Neural cell (in vitro differentiated cells): ENCODE results near the gene CD81. TPM values are rescaled to one million over a fixed set of nuclear protein-coding genes. Genes with fewer than 3 reads are reported as not detected.

Experiments
- H2AFZ ChIP-seq: fragments of 200-600, 300-800 bp; sonication (generic), shearing (Covaris generic); 2 replicates; pipeline ENCODE4 v1.6.0; 2014; ENCODE audit warnings: low read depth, mild to moderate bottlenecking, antibody characterized with exemption, low read length, moderate library complexity
- H3F3A ChIP-seq: fragments of 200-600 bp; shearing (Covaris generic); 2 replicates; pipeline ENCODE4 v1.6.1; 2016; ENCODE audit warnings: mild to moderate bottlenecking, moderate library complexity, mixed read lengths, antibody characterized with exemption, low read length; ENCODE audit not compliant: insufficient read depth, poor library complexity, severe bottlenecking
- H3K27ac ChIP-seq: fragments of 200-600, 300-800 bp; sonication (generic), shearing (Covaris generic); 2 replicates; pipeline ENCODE4 v1.5.1; 2014; ENCODE audit warnings: mild to moderate bottlenecking, low read length, moderate library complexity
- H3K27me3 ChIP-seq: fragments of 300-800, 200-600 bp; sonication (generic), shearing (Covaris generic); 2 replicates; pipeline ENCODE4 v1.6.0; 2014; ENCODE audit warnings: mild to moderate bottlenecking, low read depth, low read length, moderate library complexity; ENCODE audit not compliant: insufficient read depth
- H3K36me3 ChIP-seq: fragments of 300-800, 200-600 bp; sonication (generic), shearing (Covaris generic); 2 replicates; pipeline ENCODE4 v1.5.1; 2014; ENCODE audit warnings: mild to moderate bottlenecking, antibody characterized with exemption, low read length, moderate library complexity; ENCODE audit not compliant: insufficient read depth
- H3K4me2 ChIP-seq: fragments of 300-800, 200-600 bp; sonication (generic), shearing (Covaris generic); 2 replicates; pipeline ENCODE4 v1.6.0; 2014; ENCODE audit warnings: mild to moderate bottlenecking, low read length
- H3K4me3 ChIP-seq: fragments of 300-800, 200-600 bp; sonication (generic), shearing (Covaris generic); 2 replicates; pipeline ENCODE4 v1.5.1; 2014; ENCODE audit warnings: mild to moderate bottlenecking, low read length, moderate library complexity
- H3K79me2 ChIP-seq: fragments of 200-600 bp; shearing (Covaris generic); replicated peaks from 2 replicates; pipeline ENCODE4 v1.6.0; 2014; ENCODE audit warnings: mild to moderate bottlenecking, low read length, moderate library complexity; ENCODE audit not compliant: insufficient read depth
- H3K9ac ChIP-seq: fragments of 300-800, 200-600 bp; sonication (generic), shearing (Covaris generic); 2 replicates; pipeline ENCODE4 v1.6.1; 2016; ENCODE audit warnings: mild to moderate bottlenecking, low read length, mixed read lengths
- H3K9me2 ChIP-seq: fragments of 200-600 bp; shearing (Covaris generic); 2 replicates; pipeline ENCODE4 v1.6.1; 2016; ENCODE audit warnings: mild to moderate bottlenecking, low read length, mixed read lengths; ENCODE audit not compliant: insufficient read depth
- H3K9me3 ChIP-seq: fragments of 200-600, 300-800 bp; sonication (generic), shearing (Covaris generic); 2 replicates; pipeline ENCODE4 v1.6.1; 2016; ENCODE audit warnings: mild to moderate bottlenecking, mixed run types, low read length, moderate library complexity, mixed read lengths
- H4K20me1 ChIP-seq: fragments of 200-600 bp; shearing (Covaris generic); 2 replicates; pipeline ENCODE4 v1.6.1; 2016; ENCODE audit warnings: mild to moderate bottlenecking, mixed run types; ENCODE audit not compliant: insufficient read depth
- CTCF ChIP-seq: fragments of 450-650 bp; IDR thresholded peaks from 2 replicates; pipeline ENCODE4 v1.5.1; 2014; ENCODE audit warnings: antibody characterized with exemption, mild to moderate bottlenecking, moderate library complexity; ENCODE audit not compliant: poor library complexity, severe bottlenecking
- EP300 ChIP-seq: fragments of 450-650 bp; conservative IDR thresholded peaks from 2 replicates; pipeline ENCODE4 v1.6.1; 2014; ENCODE audit warnings: antibody characterized with exemption, mild to moderate bottlenecking, moderate library complexity; ENCODE audit not compliant: poor library complexity, severe bottlenecking
- EZH2 ChIP-seq: fragments of 200-600, 300-800 bp; shearing (Covaris generic), sonication (generic); IDR thresholded peaks from 2 replicates; pipeline ENCODE4 v1.6.1; 2014; ENCODE audit warnings: antibody characterized with exemption, low read length, borderline replicate concordance, mild to moderate bottlenecking; ENCODE audit not compliant: insufficient read depth, poor library complexity, severe bottlenecking
- MXI1 ChIP-seq: fragments of 450-650 bp; conservative IDR thresholded peaks from 2 replicates; pipeline ENCODE4 v1.6.1; 2014; ENCODE audit warnings: antibody characterized with exemption, mild to moderate bottlenecking; ENCODE audit not compliant: poor library complexity, severe bottlenecking
- POLR2AphosphoS5 ChIP-seq: IDR thresholded peaks from 2 replicates; pipeline ENCODE4 v1.6.1; 2012
- RAD21 ChIP-seq: fragments of 450-650 bp; conservative IDR thresholded peaks from 2 replicates; pipeline ENCODE4 v1.6.1; 2014; ENCODE audit warnings: antibody characterized with exemption, mild to moderate bottlenecking, moderate library complexity
- REST ChIP-seq: IDR thresholded peaks from 2 replicates; pipeline ENCODE4 v1.6.1; 2012; ENCODE audit warnings: borderline replicate concordance
- SMC3 ChIP-seq: fragments of 450-650 bp; conservative IDR thresholded peaks from 2 replicates; pipeline ENCODE4 v1.6.1; 2014; ENCODE audit warnings: antibody characterized with exemption, mild to moderate bottlenecking, moderate library complexity; ENCODE audit not compliant: poor library complexity
- TAF1 ChIP-seq: IDR thresholded peaks from 2 replicates; pipeline ENCODE4 v1.6.1; 2012; ENCODE audit warnings: low read depth
- polyA plus RNA-seq: library from polyadenylated mRNA; depleted of rRNA; stranded (reverse); fragments of >200 nt; gene quantifications from 2 replicates; pipeline ENCODE4 v1.2.3, GENCODE V29; 2014

Gene CD81
- polyA plus RNA-seq, 1 donor from 2014 or later: 97.8 TPM

DNA sequence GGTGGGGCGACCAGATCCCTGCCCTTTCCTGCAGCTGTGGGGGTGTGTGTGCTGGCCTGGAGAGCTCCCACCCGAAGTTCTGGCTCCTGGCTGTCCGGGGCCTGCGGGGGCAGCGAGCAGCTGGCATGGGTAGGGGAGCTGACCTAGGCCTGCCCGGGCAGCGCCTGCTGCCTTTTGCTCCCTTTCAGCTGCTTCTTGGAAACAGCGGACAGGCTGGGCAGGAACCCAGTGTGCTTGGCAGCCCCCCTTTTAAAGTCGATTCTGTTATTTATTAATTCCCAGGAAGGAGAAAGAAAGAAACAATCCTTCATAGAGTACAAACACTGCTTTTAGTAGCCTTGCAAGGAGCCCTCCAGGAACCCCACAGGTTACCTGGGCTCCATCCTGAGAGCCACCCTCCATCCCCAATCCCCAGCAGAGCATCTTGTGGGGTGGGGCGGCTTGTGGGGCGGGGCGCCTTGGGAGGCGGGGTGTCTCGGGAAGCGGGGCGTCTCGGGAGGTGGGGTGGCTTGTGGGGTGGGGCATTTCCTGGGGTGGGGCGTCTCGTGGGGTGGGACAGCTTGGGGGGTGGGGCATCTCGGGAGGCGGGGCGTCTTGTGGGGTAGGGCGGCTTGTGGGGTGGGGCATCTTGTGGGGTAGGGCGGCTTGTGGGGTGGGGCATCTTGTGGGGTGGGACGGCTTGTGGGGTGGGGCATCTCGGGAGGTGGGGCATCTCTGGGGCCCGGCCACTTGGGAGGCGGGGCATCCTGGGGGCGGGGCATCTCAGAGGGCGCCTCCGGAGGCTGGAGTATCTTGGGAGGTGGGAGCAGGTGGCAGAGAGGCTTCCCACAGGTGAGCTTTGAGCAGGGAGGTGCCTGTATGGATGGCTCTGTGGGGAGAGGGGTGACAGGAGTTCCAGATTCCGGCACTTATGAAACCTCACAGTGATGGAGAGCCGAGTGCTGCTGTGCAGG, 7.0 kb downstream of the CD81 start:
- Histone ChIP-seq H3K79me2 (peaks cover 34% of the 10 kb centered on the region), H3K36me3 (no peaks in the 10 kb centered on the region), H3K9ac (no peak overlapping the region), H2AFZ (no peak overlapping the region), H3K4me3 (no peak overlapping the region), H3K9me2 (no peaks in the 10 kb centered on the region), H3F3A (no peaks in the 10 kb centered on the region), H3K27ac (no peak overlapping the region), H4K20me1 (no peaks in the 10 kb centered on the region), H3K4me2 (no peak overlapping the region), H3K9me3 (peaks cover 2% of the 10 kb centered on the region), H3K27me3 (no peaks in the 10 kb centered on the region)
- no peak for TF ChIP-seq EP300
- no peak for TF ChIP-seq CTCF
- TF ChIP-seq RAD21: no peak
- TF ChIP-seq MXI1: no peak
- TF ChIP-seq POLR2AphosphoS5: no peak
- no peak for TF ChIP-seq TAF1
- no peak for TF ChIP-seq EZH2
- TF ChIP-seq REST: no peak
- TF ChIP-seq SMC3: no peak

DNA sequence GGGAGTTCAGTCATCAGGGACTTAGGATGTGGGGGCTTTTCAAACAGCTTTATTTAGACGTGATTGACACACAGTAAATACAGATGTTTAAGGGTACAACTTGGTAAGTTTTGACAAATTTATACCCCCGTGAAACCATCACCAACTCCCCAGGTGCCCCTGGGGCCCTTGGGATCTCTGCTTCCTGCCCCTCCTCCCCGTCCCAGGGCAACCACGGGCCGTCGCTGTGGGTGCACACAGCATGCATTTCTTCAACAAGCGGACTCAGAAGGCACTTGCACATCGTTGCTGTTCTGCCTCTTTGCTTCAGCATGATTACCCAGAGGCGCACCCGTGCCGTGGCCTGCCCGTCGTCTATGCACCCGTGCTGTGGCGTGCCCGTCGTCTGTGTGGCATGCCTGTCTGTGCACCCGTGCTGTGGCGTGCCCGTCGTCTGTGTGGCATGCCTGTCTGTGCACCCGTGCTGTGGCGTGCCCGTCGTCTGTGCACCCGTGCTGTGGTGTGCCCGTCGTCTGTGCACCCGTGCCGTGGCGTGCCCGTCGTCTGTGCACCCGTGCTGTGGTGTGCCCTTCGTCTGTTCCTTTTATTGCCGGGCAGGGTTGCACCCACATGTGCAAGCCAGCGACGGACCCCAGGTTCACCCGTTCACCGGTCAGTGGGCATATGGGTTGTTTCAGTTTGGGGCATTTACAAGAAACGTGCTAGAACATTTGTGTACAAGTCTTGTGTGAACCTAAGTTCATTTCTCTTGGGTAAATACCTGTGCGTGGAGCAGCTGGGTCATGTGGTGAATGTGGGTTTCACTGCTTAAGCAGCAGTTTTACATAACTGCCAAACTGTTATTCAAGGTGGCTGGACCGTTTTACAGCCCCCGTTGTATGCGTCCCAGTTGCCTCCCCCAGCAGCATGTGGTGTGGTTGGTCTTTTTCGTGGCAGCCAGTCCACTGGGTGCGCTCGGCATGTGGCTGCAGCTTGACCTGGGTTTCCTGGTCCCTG, 8.3 kb downstream of the CD81 start:
- Histone ChIP-seq H3K27me3 (no peaks in the 10 kb centered on the region), H2AFZ (no peak overlapping the region), H3K9me2 (no peaks in the 10 kb centered on the region), H3F3A (no peaks in the 10 kb centered on the region), H3K9ac (no peak overlapping the region), H3K79me2 (peaks cover 24% of the 10 kb centered on the region), H3K36me3 (no peaks in the 10 kb centered on the region), H3K9me3 (peaks cover 2% of the 10 kb centered on the region), H3K4me3 (no peak overlapping the region), H4K20me1 (no peaks in the 10 kb centered on the region), H3K27ac (no peak overlapping the region), H3K4me2 (no peak overlapping the region)
- TF ChIP-seq POLR2AphosphoS5: no peak
- TF ChIP-seq CTCF: no peak
- no peak for TF ChIP-seq REST
- no peak for TF ChIP-seq EZH2
- no peak for TF ChIP-seq TAF1
- TF ChIP-seq SMC3: no peak
- no peak for TF ChIP-seq EP300
- no peak for TF ChIP-seq MXI1
- TF ChIP-seq RAD21: no peak
